ACC112 (cell line): ENCODE measurements around the gene POLR3E.
A peak's percentile ranks its signal among the peaks of the same experiment; 100 is the strongest.
"Not testable (repeated sequence)": the region's sequence is repeated elsewhere in the genome, so short reads cannot be mapped to it uniquely, and the experiment has no call there.

Experiments used
- H2AFZ ChIP-seq: fragments of 200-600 bp; sonication (generic); one replicate; pipeline ENCODE4 v1.6.0; 2017; ENCODE audit warnings: antibody characterized with exemption, low read length; ENCODE audit not compliant: unreplicated experiment
- H3K27ac ChIP-seq: fragments of 200-600 bp; sonication (generic); 2 replicates; pipeline ENCODE4 v1.5.1; 2014; ENCODE audit warnings: low read depth, mild to moderate bottlenecking, antibody characterized with exemption, low read length, moderate library complexity
- H3K27me3 ChIP-seq: fragments of 200-600 bp; sonication (generic); 2 replicates; pipeline ENCODE4 v1.6.1; 2014; ENCODE audit warnings: mild to moderate bottlenecking, antibody characterized with exemption, low read length, moderate library complexity, mixed read lengths; ENCODE audit not compliant: insufficient read depth
- H3K36me3 ChIP-seq: fragments of 200-600 bp; sonication (generic); 2 replicates; pipeline ENCODE4 v1.6.1; 2016; ENCODE audit warnings: mild to moderate bottlenecking, antibody characterized with exemption, low read length, moderate library complexity, mixed read lengths; ENCODE audit not compliant: insufficient read depth
- H3K4me1 ChIP-seq: fragments of 200-600 bp; sonication (generic); one replicate; pipeline ENCODE4 v1.6.1; 2016; ENCODE audit warnings: low read length, mixed read lengths; ENCODE audit not compliant: insufficient read depth, unreplicated experiment, control insufficient read depth
- H3K4me3 ChIP-seq: fragments of 200-600 bp; sonication (generic); 2 replicates; pipeline ENCODE4 v1.5.1; 2014; ENCODE audit warnings: mild to moderate bottlenecking, low read depth, low read length
- H3K79me2 ChIP-seq: fragments of 200-600 bp; sonication (generic); one replicate; pipeline ENCODE4 v1.6.0; 2016; ENCODE audit warnings: low read length; ENCODE audit not compliant: control insufficient read depth, unreplicated experiment, insufficient read depth

Gene POLR3E

DNA sequence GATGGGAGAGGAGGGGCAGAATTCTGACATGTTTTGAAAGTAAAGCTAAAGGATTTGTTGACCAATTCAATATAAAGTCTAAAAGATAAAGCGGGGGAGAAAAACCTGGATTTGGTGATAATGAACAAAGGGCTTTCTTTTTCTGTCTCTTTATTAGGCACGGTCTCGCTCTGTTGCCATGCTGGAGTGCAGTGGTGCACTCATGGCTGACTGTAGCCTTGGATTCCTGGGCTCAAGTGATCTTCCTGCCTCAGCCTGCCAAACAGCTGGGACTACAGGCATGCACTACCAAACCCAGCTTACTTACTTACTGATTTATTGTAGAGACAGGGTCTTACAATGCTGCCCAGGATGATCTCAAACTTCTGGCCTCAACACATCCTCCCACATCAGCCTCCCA is 69.7 kb downstream of the POLR3E start:
- no peak overlapping the region for H3K4me3 ChIP-seq
- H2AFZ ChIP-seq: no peak overlapping the region
- peaks cover 92% of the 10 kb centered on the region for H3K79me2 ChIP-seq
- no peak overlapping the region for H3K27ac ChIP-seq
- peaks cover 24% of the 10 kb centered on the region for H3K36me3 ChIP-seq
- H3K4me1 ChIP-seq: peaks cover 34% of the 10 kb centered on the region
- H3K27me3 ChIP-seq: no peaks in the 10 kb centered on the region

DNA sequence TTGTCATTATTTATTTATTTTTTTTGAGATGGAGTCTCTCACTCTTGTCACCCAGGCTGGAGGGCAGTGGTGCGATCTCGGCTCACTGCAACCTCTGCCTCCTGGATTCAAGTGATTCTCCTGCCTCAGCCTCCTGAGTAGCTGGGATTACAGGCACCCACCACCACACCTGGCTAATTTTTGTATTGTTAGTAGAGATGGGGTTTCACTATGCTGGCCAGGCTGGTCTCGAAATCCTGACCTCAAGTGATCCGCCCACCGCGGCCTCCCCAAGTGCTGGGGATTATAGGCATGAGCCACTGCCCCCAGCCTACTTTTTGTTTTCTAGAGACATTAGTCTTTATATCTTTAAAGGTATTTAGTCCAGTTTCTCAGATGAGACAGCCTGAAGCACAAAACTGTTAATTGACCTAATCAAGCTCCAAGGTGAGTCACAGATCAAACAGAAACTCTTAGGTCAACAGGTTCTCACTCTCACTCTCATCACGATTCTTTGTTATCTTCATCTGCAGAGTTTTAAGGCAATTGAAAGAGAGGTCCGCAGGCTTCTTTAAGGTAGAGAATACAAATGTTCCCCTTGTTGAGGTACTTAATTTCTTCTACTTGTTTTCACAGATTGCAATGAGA is 71.1 kb downstream of the POLR3E start:
- H3K36me3 ChIP-seq: peaks cover 17% of the 10 kb centered on the region
- not testable (repeated sequence) for H3K27me3 ChIP-seq, H3K4me3 ChIP-seq, H3K27ac ChIP-seq, H2AFZ ChIP-seq
- H3K79me2 ChIP-seq: peaks cover 95% of the 10 kb centered on the region
- H3K4me1 ChIP-seq: peaks cover 39% of the 10 kb centered on the region

DNA sequence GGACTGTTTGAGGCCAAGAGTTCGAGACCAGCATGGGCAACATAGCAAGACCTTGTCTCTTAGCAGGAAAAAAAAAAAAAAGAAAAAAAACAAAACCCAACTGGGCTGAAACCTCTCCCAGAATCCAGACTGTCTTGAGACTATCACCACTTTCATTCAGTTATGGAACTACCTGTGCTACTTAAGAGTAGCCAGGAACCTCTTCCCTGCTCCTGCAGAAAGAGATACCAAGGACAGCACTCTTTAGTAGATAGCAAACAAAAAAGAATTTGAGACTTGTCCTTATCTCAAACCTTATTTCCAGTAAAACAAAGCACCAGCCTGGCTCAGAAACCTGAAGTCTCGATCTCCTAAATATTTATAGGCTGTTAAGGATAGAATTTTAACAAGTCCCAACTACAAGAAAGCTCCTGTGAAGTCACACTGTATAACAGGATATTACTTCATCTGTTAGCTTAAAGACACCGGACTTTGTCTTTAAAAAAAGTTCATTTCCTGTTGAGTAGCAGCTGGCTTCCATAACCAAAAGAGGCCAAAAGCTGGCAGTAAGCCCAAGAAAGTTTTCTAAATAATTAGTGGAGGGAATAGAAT is 72.1 kb downstream of the POLR3E start:
- peaks cover 96% of the 10 kb centered on the region for H3K79me2 ChIP-seq
- H3K27me3 ChIP-seq: no peaks in the 10 kb centered on the region
- peaks cover 39% of the 10 kb centered on the region for H3K4me1 ChIP-seq
- H3K4me3 ChIP-seq: 0 out of 2 replicates have a peak overlapping the region, but pooled peaks have one; percentile 0
- peak overlapping the region; percentile 87 for H3K27ac ChIP-seq
- H3K36me3 ChIP-seq: peaks cover 8% of the 10 kb centered on the region
- no peak overlapping the region for H2AFZ ChIP-seq

DNA sequence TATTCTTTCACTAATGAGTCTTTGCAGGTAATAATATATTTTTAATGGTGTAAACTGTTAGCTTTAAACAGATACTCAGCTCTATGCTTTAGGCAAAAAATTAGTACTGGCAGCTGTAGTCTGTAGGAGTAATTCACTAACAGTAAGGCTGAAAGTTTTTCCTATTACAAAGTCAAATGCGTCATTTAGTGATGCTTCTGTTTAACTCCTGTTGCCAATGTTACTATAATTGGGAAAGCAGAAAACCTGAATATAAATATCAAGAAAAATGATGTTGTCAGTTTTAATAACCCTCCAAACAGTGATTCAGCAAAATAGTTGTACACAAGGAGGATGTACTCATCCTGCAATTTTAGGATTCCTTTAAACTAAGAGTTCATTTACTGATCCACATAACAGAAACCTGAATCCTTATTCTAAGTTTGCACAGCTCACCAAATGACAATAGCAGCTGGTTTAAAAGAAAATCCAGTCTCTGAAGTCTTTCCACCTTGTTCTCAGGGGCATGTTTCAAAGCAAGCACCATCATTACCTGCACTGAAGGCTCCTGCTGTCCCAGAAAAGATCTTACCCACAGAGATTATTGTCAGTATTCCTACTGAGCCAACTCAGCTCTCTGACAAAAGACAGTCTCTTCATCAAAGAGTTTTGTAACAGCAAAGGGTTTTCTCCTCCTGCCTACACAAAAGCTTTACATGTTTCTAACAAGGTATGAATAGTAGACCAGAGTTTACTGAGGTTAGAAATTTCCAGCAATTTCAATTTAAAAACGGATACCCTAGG is 73.0 kb downstream of the POLR3E start:
- H2AFZ ChIP-seq: no peak overlapping the region
- peaks cover 39% of the 10 kb centered on the region for H3K4me1 ChIP-seq
- H3K27ac ChIP-seq: peak overlapping the region; percentile 87
- H3K79me2 ChIP-seq: peaks cover 87% of the 10 kb centered on the region
- H3K27me3 ChIP-seq: no peaks in the 10 kb centered on the region
- H3K4me3 ChIP-seq: peak overlapping the region; percentile 0; the same call in 1 of the 2 replicates
- H3K36me3 ChIP-seq: peaks cover 8% of the 10 kb centered on the region

DNA sequence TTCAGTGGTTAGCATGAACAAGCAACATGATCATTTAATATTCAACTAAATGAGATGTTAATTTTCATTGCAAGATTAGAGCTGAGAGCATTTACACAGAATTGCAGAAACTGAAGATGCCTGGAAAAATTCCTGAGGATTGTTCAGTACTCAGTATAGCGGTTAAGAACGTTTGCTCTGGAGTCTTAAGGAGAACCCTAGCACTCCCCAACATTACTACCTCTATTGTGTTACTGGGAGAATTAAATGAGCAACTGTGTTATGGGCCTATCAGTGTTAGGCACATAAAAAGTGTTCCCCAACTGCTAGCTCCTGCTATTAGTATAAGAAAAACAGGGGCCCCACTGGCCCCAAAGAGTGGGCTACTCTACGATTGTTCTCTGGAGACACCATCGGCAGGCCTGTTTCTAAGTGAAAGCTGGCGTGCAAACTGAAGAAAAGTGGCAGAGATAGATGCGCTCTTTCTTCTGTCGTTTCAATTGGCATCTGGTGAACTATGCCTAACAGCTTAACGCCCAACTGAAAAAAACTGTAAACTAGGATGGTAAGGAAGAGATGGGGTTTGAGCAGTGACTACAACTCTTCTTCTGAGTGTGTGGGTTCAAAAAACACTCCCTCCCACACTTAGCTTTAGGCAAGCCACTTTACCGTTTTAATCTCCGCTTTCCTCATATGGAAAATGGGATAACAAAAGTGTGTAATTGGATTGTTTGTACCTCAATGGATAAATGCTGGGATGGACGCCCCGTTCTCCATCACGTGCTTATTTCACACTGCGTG is 75.9 kb downstream of the POLR3E start:
- H3K27me3 ChIP-seq: no peaks in the 10 kb centered on the region
- peaks cover 58% of the 10 kb centered on the region for H3K79me2 ChIP-seq
- H3K4me3 ChIP-seq: peak overlapping the region; percentile 93
- H3K36me3 ChIP-seq: no peaks in the 10 kb centered on the region
- H3K27ac ChIP-seq: 0 out of 2 replicates have a peak overlapping the region, but pooled peaks have one; percentile 59
- H3K4me1 ChIP-seq: peaks cover 39% of the 10 kb centered on the region
- H2AFZ ChIP-seq: no peak overlapping the region

DNA sequence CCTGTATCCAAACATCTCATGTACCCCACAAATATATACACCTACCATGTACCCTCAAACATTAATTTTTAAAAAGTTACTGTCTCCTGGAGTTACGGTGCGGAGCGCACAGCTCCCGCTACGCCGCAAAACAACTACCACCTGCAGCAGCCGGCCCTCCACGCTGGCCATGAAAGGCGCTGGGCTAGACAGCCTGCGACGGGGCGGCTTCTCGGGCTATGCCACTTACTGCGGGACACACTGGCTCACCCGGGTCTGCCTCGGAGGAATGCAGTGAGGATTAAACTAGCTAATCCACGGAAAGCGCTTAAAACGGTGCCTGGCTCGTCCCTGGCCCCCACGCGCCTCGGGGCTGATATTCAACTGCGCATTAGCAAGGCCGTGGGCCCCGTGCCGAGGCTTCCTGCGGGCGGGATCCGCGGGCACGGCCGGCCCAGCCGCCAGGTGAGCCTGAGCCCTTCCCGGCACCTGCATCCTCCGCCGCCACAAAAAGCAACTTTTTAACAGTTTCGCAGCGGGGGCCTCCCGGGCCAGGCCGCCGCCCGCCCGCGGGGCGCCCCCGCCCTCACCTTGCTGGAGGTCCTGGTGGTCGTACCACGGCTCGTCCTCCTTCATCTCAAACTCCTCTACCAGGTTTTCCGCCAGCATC is 76.6 kb downstream of the POLR3E start:
- H3K27ac ChIP-seq: peak overlapping the region; percentile 59; the same call in 1 of the 2 replicates
- peaks cover 51% of the 10 kb centered on the region for H3K79me2 ChIP-seq
- peak overlapping the region; percentile 93 for H2AFZ ChIP-seq
- no peaks in the 10 kb centered on the region for H3K36me3 ChIP-seq
- peak overlapping the region; percentile 93 for H3K4me3 ChIP-seq
- H3K27me3 ChIP-seq: no peaks in the 10 kb centered on the region
- peaks cover 34% of the 10 kb centered on the region for H3K4me1 ChIP-seq

DNA sequence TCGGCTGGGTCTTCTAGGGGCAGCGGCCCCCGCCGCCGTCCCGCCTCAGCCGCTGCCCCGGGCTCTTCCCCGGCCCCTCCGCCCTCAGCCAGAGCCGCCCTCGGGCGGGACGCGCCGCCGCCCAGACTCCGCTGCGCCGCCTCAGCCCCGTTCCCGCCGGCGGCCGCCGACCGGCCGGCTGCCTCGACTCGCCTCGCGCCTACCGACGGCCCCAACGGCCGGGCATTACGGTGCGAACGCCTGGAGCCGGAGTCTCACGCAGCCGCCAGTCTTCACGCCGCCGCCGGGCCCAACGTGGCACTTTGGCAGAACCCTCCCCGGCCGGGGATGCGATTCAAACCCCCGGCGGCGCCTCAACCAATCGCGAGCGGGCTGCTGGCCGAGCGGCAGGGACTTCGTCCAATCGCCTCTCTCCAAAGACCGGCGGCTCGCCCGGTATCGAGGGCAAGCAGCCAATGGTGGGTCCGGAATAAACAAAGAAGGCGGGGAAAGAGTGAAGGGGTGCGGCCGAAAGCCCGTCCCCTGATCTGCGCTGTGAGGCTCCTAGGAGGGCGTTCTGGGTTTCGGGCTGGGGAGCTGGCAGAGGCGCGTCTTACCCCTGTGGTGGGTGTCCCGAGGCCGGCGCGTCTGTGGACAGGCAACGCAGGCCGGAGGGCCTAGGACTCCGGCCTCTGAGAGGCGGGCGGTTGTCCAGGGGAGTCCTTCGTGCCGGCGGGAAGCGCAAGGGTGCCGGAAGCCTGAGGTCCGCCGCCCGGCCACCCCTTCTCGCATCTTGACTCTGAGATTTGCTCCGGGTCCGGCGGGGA is 77.3 kb downstream of the POLR3E start, which contains the start of gene CDR2:
Gene CDR2, minus strand, starts transcription at position 309 of the 806 bp plus-strand sequence. CDS start 310 bp downstream, outside the sequence.
- Histone ChIP-seq H2AFZ (peak within 1 kb of the TSS; percentile 93), H3K4me1 (peaks cover 27% of the 10 kb centered on the region), H3K27ac (peak within 1 kb of the TSS; percentile 59; the same call in 1 of the 2 replicates), H3K27me3 (no peaks in the 10 kb centered on the region), H3K4me3 (peak within 1 kb of the TSS; percentile 93), H3K79me2 (peaks cover 44% of the 10 kb centered on the region), H3K36me3 (no peaks in the 10 kb centered on the region)

DNA sequence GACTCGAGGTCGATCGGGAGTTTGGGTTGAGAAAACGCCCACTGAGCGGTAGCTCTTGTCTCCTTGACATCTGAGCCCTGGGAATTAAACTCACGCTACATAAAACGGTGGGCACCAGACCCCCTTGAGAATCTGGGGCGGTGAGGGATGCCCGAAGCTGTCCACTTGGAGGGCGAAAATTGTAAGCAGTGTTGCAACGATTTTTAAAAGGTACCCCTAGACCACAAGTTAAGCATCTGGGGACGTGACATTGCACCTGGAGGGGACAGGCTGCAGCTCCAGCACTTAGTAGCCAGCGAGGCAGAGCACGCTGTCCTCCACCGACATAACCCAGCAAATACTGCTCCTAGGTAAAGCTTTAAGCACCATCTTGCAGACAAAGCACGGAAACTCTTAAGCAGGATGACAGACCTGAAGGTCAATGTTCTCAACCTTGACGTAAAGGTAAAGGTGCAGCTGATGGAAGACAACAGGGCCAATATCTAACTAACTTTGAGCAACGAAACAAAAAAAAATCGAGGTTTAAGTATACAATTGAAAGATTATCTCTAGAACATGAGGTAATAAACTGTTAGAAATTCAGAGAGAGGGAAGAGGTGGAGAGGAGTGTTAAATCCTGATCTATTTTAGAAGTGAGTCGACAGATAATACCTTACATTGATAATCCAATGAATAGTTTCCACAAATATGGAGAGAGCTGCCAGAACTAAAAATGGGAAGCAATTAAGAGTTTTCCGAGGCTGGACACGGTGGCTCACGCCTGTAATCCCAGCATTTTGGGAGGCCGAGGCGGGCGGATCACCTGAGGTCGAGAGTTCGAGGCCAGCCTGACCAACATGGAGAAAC is 78.1 kb downstream of the POLR3E start:
- Histone ChIP-seq H3K4me1 (peaks cover 19% of the 10 kb centered on the region), H3K36me3 (no peaks in the 10 kb centered on the region), H2AFZ (peak overlapping the region; percentile 51), H3K27me3 (no peaks in the 10 kb centered on the region), H3K4me3 (peak overlapping the region; percentile 93), H3K27ac (no peak overlapping the region), H3K79me2 (peaks cover 38% of the 10 kb centered on the region)
